HEK293 (cell line): ENCODE results near the gene PI4KB.

Experiments
- CTCF ChIP-seq: fragments of 450-650 bp; formaldehyde crosslinking; IDR thresholded peaks from 2 replicates; pipeline ENCODE4 v1.5.1; 2016; ENCODE audit warnings: missing biosample characterization, missing genetic modification characterization
- ZFHX2 ChIP-seq: fragments of 450-650 bp; formaldehyde crosslinking; conservative IDR thresholded peaks from 2 replicates; pipeline ENCODE4 v1.5.1; 2016; ENCODE audit warnings: missing biosample characterization, missing genetic modification characterization
- ZNF391 ChIP-seq: fragments of 450-650 bp; formaldehyde crosslinking; IDR thresholded peaks from 2 replicates; pipeline ENCODE4 v1.5.1; 2016; ENCODE audit warnings: low read depth, missing biosample characterization, missing genetic modification characterization, borderline replicate concordance

GRCh38 chr1:151290709-151291303, 36.4 kb downstream of the PI4KB start:
- TF ChIP-seq ZFHX2 (tag by site-specific recombination): no peak
- no peak for TF ChIP-seq CTCF (tag by site-specific recombination)
- no peak for TF ChIP-seq ZNF391 (tag by site-specific recombination)
